ENCODE data around the gene GNAQ. TPM values are rescaled to one million over a fixed set of nuclear protein-coding genes. Genes with fewer than 3 reads are reported as not detected.

The GNAQ gene
- polyA plus RNA-seq, 2 of the 4 experiments (the other 2 are of a cell fraction), result 17.9 to 60.0 TPM

GRCh38 chr9:77854258-77854915 is 177.2 kb downstream of the GNAQ start:
- ATAC-seq (no peak), DNase-seq (ENCODE audit: low read depth in 1 of 2, low spot score in 1 of 2) (no peak), FAIRE-seq (no peak)
- 64% methylated on average over 4 of the region's 4 CpGs for WGBS (ENCODE audit: missing lambda C conversion rate)
- peaks cover 42% of the 10 kb centered on the region for H3K4me1 ChIP-seq
- H3K4me2 ChIP-seq, result no peak overlapping the region
- no peak overlapping the region for H3K27ac ChIP-seq
- peaks cover 4% of the 10 kb centered on the region; the same call in 1 of the 3 replicates for H3K9me3 ChIP-seq
- ChIA-PET CTCF (no interaction called here), POLR2A (no interaction called here)
- H3K4me3 ChIP-seq, result no peak overlapping the region
- TF ChIP-seq RARB (CRISPR knock-in tag; IDR thresholded peaks at IDR 0.05) (no peak), PHF8 (IDR thresholded peaks at IDR 0.05; ENCODE audit: borderline replicate concordance, low read depth) (no peak), ESRRA (IDR thresholded peaks at IDR 0.05; ENCODE audit: borderline replicate concordance, low read length) (no peak), EHMT2 (IDR thresholded peaks at IDR 0.05; ENCODE audit: low read depth) (no peak), EHF (CRISPR knock-in tag; IDR thresholded peaks at IDR 0.05) (no peak), POLR2AphosphoS2 (conservative IDR thresholded peaks at IDR 0.05; ENCODE audit: low read length) (no peak), FOXS1 (CRISPR knock-in tag; IDR thresholded peaks at IDR 0.05) (no peak), HES2 (IDR thresholded peaks at IDR 0.05) (no peak), JUNB (IDR thresholded peaks at IDR 0.05) (no peak)

- FAIRE-seq (no peak), ATAC-seq (no peak), DNase-seq (ENCODE audit: low read depth in 1 of 2, low spot score in 1 of 2) (no peak)
- no peak overlapping the region for H3K4me3 ChIP-seq
- H3K4me1 ChIP-seq, result peaks cover 49% of the 10 kb centered on the region
- no peak overlapping the region for H3K4me2 ChIP-seq
- peaks cover 4% of the 10 kb centered on the region; the same call in 1 of the 3 replicates for H3K9me3 ChIP-seq
- H3K27ac ChIP-seq, result no peak overlapping the region
- TF ChIP-seq, protein P1, sequence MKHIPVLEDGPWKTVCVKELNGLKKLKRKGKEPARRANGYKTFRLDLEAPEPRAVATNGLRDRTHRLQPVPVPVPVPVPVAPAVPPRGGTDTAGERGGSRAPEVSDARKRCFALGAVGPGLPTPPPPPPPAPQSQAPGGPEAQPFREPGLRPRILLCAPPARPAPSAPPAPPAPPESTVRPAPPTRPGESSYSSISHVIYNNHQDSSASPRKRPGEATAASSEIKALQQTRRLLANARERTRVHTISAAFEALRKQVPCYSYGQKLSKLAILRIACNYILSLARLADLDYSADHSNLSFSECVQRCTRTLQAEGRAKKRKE (CRISPR knock-in tag; IDR thresholded peaks at IDR 0.05; ENCODE audit: low read depth), result no peak
- TF ChIP-seq ZNF302 (CRISPR knock-in tag; IDR thresholded peaks at IDR 0.05), result no peak
- TF ChIP-seq RCOR1 (IDR thresholded peaks at IDR 0.05; ENCODE audit: low read depth, low read length), result no peak
- TF ChIP-seq POLR2AphosphoS2 (conservative IDR thresholded peaks at IDR 0.05; ENCODE audit: low read length), result no peak
- TF ChIP-seq POLR2A (IDR thresholded peaks at IDR 0.05; ENCODE audit: low read length), result no peak
- no peak for TF ChIP-seq TFCP2L1 (CRISPR knock-in tag; IDR thresholded peaks at IDR 0.05)
- TF ChIP-seq, protein P2, sequence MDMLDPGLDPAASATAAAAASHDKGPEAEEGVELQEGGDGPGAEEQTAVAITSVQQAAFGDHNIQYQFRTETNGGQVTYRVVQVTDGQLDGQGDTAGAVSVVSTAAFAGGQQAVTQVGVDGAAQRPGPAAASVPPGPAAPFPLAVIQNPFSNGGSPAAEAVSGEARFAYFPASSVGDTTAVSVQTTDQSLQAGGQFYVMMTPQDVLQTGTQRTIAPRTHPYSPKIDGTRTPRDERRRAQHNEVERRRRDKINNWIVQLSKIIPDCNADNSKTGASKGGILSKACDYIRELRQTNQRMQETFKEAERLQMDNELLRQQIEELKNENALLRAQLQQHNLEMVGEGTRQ (IDR thresholded peaks at IDR 0.05), result no peak
- TF ChIP-seq HEYL (CRISPR knock-in tag; IDR thresholded peaks at IDR 0.05), result no peak
- TF ChIP-seq FOXS1 (CRISPR knock-in tag; IDR thresholded peaks at IDR 0.05), result no peak
- no peak for TF ChIP-seq RNF2 (IDR thresholded peaks at IDR 0.05; ENCODE audit: borderline replicate concordance, low read depth)
- no peak for TF ChIP-seq HMGXB4 (CRISPR knock-in tag; IDR thresholded peaks at IDR 0.05; ENCODE audit: borderline replicate concordance)
- no peak for TF ChIP-seq PHF8 (IDR thresholded peaks at IDR 0.05; ENCODE audit: borderline replicate concordance, low read depth)
- no peak for TF ChIP-seq KDM1A (IDR thresholded peaks at IDR 0.05; ENCODE audit: low read depth)
- no peak for TF ChIP-seq RFX5 (IDR thresholded peaks at IDR 0.05)
- no peak for TF ChIP-seq EHF (CRISPR knock-in tag; IDR thresholded peaks at IDR 0.05)
- CTCF ChIA-PET, result no interaction called here
- WGBS (ENCODE audit: missing lambda C conversion rate), result 92% methylated on average over 3 of the region's 3 CpGs
- POLR2A ChIA-PET, result no interaction called here
Observed at GRCh38 chr9:77853716-77854115, 177.9 kb downstream of the GNAQ start.
